HCT116 (cell line): Measurements from ENCODE around the gene DUS3L. TPM values are rescaled to one million over a fixed set of nuclear protein-coding genes. Genes with fewer than 3 reads are reported as not detected.

Experiments used
- ATAC-seq: fragments of 200-7000 bp; cut with Tn5 transposase; 2 replicates; pipeline ENCODE4 v1.9.1; 2020; ENCODE audit warnings: mild to moderate bottlenecking, moderate library complexity
- BruUV-seq: library from RNA; stranded (reverse); fragments of 400-500 nt; replicated peaks from 2 replicates; lab custom pipeline; 2021; lab: Mats Ljungman, UMichigan
- CTCF ChIA-PET: fragments of 300-600 bp; sonication (Branson Sonifier 250); formaldehyde crosslinking; loops from one replicate; lab custom pipeline; 2021; ENCODE audit warnings: antibody characterized with exemption; lab: Charles Lee
- POLR2A ChIA-PET: fragments of 300-600, 350-600 bp; sonication (Branson Sonifier 250); formaldehyde crosslinking; loops from one replicate; lab custom pipeline; 2021; ENCODE audit warnings: antibody characterized with exemption; lab: Charles Lee
- RAD21 ChIA-PET, 2 experiments: fragments of 300-600 bp; sonication (Branson Sonifier 250); formaldehyde crosslinking; loops; one replicate each; lab custom pipeline; 2023; ENCODE audit warnings: low total read pairs in 2 of 2; ENCODE audit not compliant: uncharacterized antibody in 2 of 2, unreplicated experiment in 2 of 2, low non-redundant PET in 1 of 2; lab: Charles Lee
- DNase-seq: peaks from one replicate; pipeline ENCODE4 v3.0.0-alpha.2; 2010; ENCODE audit warnings: low read depth, low spot score
- H2AFZ ChIP-seq: fragments of 200-600 bp; shearing (Covaris generic), sonication (generic); 2 replicates; pipeline ENCODE4 v1.6.1; 2017; ENCODE audit warnings: low read depth, mixed run types, mixed read lengths, antibody characterized with exemption, low read length; ENCODE audit not compliant: poor library complexity, severe bottlenecking
- H3K27ac ChIP-seq: 2 replicates; pipeline ENCODE4 v1.5.1; 2012; ENCODE audit warnings: low read depth, low read length
- H3K27me3 ChIP-seq: fragments of 200-600 bp; sonication (generic); 2 replicates; pipeline ENCODE4 v1.6.1; 2016; ENCODE audit warnings: mixed run types, low read length, mixed read lengths; ENCODE audit not compliant: insufficient read depth
- H3K36me3 ChIP-seq, 2 experiments: fragments of 200-500 bp in 1 of 2; fragments of 200-600 bp in 1 of 2; sonication (Bioruptor generic) in 1 of 2; sonication (generic) in 1 of 2; 2 replicates each; pipeline versions ENCODE4 v1.5.1 to v1.6.1; 2014 to 2016; ENCODE audit warnings: low read length in 2 of 2, inconsistent platforms in 1 of 2, mixed read lengths in 1 of 2, mixed run types in 1 of 2; ENCODE audit not compliant: insufficient read depth in 2 of 2, control insufficient read depth in 1 of 2
- H3K4me1 ChIP-seq, 2 experiments: fragments of 200-600 bp in 1 of 2; sonication (generic) in 1 of 2; 2 replicates each; pipeline versions ENCODE4 v1.5.1 to v1.6.1; 2012 to 2017; ENCODE audit warnings: low read length in 2 of 2, inconsistent platforms in 1 of 2, mild to moderate bottlenecking in 1 of 2, mixed read lengths in 1 of 2, mixed run types in 1 of 2, moderate library complexity in 1 of 2; ENCODE audit not compliant: insufficient read depth in 2 of 2, control insufficient read depth in 1 of 2
- H3K4me2 ChIP-seq: fragments of 200-600 bp; sonication (generic); 2 replicates; pipeline ENCODE4 v1.6.1; 2017; ENCODE audit warnings: mixed run types, low read length, mixed read lengths
- H3K4me3 ChIP-seq, 2 experiments: fragments of 200-600 bp in 1 of 2; sonication (generic) in 1 of 2; replicated peaks in 1 of 2; 2 replicates each; pipeline ENCODE4 v1.5.1; 2011 to 2016; ENCODE audit warnings: low read length in 2 of 2, control low read depth in 1 of 2, low read depth in 1 of 2, mild to moderate bottlenecking in 1 of 2, mixed read lengths in 1 of 2, mixed run types in 1 of 2
- H3K79me2 ChIP-seq: fragments of 200-600 bp; sonication (generic); 2 replicates; pipeline ENCODE4 v1.6.1; 2017; ENCODE audit warnings: mild to moderate bottlenecking, mixed run types, low read length, moderate library complexity, mixed read lengths; ENCODE audit not compliant: insufficient read depth
- H3K9ac ChIP-seq: fragments of 200-600 bp; sonication (generic); 2 replicates; pipeline ENCODE4 v1.6.1; 2016; ENCODE audit warnings: low read length, mixed read lengths
- H3K9me2 ChIP-seq: fragments of 200-600 bp; sonication (generic), shearing (Covaris generic); 2 replicates; pipeline ENCODE4 v1.6.1; 2017; ENCODE audit warnings: mixed run types, mild to moderate bottlenecking, moderate library complexity; ENCODE audit not compliant: insufficient read depth
- H3K9me3 ChIP-seq, 2 experiments: fragments of 200-500 bp in 1 of 2; fragments of 200-600 bp in 1 of 2; sonication (Bioruptor generic) in 1 of 2; sonication (generic) in 1 of 2; 2 replicates each; pipeline ENCODE4 v1.6.1; 2014 to 2017; ENCODE audit warnings: low read length in 2 of 2, mixed read lengths in 2 of 2, inconsistent platforms in 1 of 2, low read depth in 1 of 2, mild to moderate bottlenecking in 1 of 2, mixed run types in 1 of 2, moderate library complexity in 1 of 2; ENCODE audit not compliant: control insufficient read depth in 1 of 2, insufficient read depth in 1 of 2
- H4K20me1 ChIP-seq: fragments of 200-600 bp; sonication (generic), shearing (Covaris generic); 2 replicates; pipeline ENCODE4 v1.6.1; 2017; ENCODE audit warnings: mixed run types, mild to moderate bottlenecking, moderate library complexity; ENCODE audit not compliant: insufficient read depth
- ATF3 ChIP-seq: IDR thresholded peaks from 2 replicates; pipeline ENCODE4 v1.6.1; 2012
- CBX3 ChIP-seq: IDR thresholded peaks from 2 replicates; pipeline ENCODE4 v1.6.1; 2012; ENCODE audit warnings: low read depth
- CEBPB ChIP-seq: IDR thresholded peaks from 2 replicates; pipeline ENCODE4 v1.6.1; 2012; ENCODE audit warnings: low read depth
- EGR1 ChIP-seq: IDR thresholded peaks from 2 replicates; pipeline ENCODE4 v1.6.1; 2012; ENCODE audit warnings: low read depth
- ELF1 ChIP-seq: IDR thresholded peaks from 2 replicates; pipeline ENCODE4 v1.6.1; 2012; ENCODE audit warnings: low read depth, borderline replicate concordance
- EZH2 ChIP-seq: fragments of 200-600 bp; sonication (generic); IDR thresholded peaks from 2 replicates; pipeline ENCODE4 v1.6.1; 2017; ENCODE audit warnings: antibody characterized with exemption, mixed run types
- EZH2phosphoT487 ChIP-seq: fragments of 200-600 bp; IDR thresholded peaks from 2 replicates; pipeline ENCODE4 v1.6.1; 2018; ENCODE audit warnings: antibody characterized with exemption, borderline replicate concordance
- FOSL1 ChIP-seq: IDR thresholded peaks from 2 replicates; pipeline ENCODE4 v1.6.1; 2012; ENCODE audit warnings: low read depth
- JUND ChIP-seq: IDR thresholded peaks from 2 replicates; pipeline ENCODE4 v1.6.1; 2012
- MAX ChIP-seq: IDR thresholded peaks from 2 replicates; pipeline ENCODE4 v1.6.1; 2012
- POLR2A ChIP-seq: IDR thresholded peaks from 2 replicates; pipeline ENCODE4 v1.7.0; 2011; ENCODE audit warnings: borderline replicate concordance; ENCODE audit not compliant: insufficient read depth, insufficient read length; ENCODE audit errors: extremely low read depth
- POLR2AphosphoS5 ChIP-seq: IDR thresholded peaks from 2 replicates; pipeline ENCODE4 v1.6.1; 2011; ENCODE audit warnings: mild to moderate bottlenecking, low read depth, low read length, moderate library complexity
- RAD21 ChIP-seq: IDR thresholded peaks from 2 replicates; pipeline ENCODE4 v1.6.1; 2012; ENCODE audit warnings: low read depth, mild to moderate bottlenecking
- SIN3A ChIP-seq: IDR thresholded peaks from 2 replicates; pipeline ENCODE4 v1.6.1; 2012; ENCODE audit warnings: low read depth
- SP1 ChIP-seq: IDR thresholded peaks from 2 replicates; pipeline ENCODE4 v1.6.1; 2012; ENCODE audit warnings: low read depth
- SRF ChIP-seq: IDR thresholded peaks from 2 replicates; pipeline ENCODE4 v1.6.1; 2012; ENCODE audit warnings: low read depth
- TCF7L2 ChIP-seq: IDR thresholded peaks from 2 replicates; pipeline ENCODE4 v1.7.0; 2011; ENCODE audit warnings: borderline replicate concordance, inconsistent platforms; ENCODE audit not compliant: insufficient read depth, insufficient read length; ENCODE audit errors: extremely low read depth
- YY1 ChIP-seq: IDR thresholded peaks from 2 replicates; pipeline ENCODE4 v1.6.1; 2011; ENCODE audit warnings: low read length, low read depth, moderate library complexity, mild to moderate bottlenecking; ENCODE audit not compliant: insufficient replicate concordance; ENCODE audit errors: extremely low read depth
- ZFX ChIP-seq: fragments of 450-650 bp; IDR thresholded peaks from 2 replicates; pipeline ENCODE4 v1.6.1; 2017
- intact Hi-C: fragments of 100-400 bp; cut with micrococcal nuclease; formaldehyde crosslinking; loops from 2 replicates; pipeline ENCODE4 v1.10.0; 2022
- total RNA-seq: library from RNA; stranded (reverse); gene quantifications from one replicate; pipeline ENCODE4 v1.2.1, GENCODE V29; 2021; ENCODE audit not compliant: unreplicated experiment
- TF ChIP-seq, protein P1 (sequence below), 3 experiments: fragments of 200-600 bp in 1 of 3; sonication (generic) in 1 of 3; IDR thresholded peaks in 2 of 3; conservative IDR thresholded peaks in 1 of 3; 2 replicates each; pipeline ENCODE4 v1.5.1; 2012 to 2017; ENCODE audit warnings: low read depth in 2 of 3, low read length in 2 of 3, antibody characterized with exemption in 1 of 3, borderline replicate concordance in 1 of 3, control low read depth in 1 of 3, mild to moderate bottlenecking in 1 of 3, mixed read lengths in 1 of 3, mixed run types in 1 of 3, moderate library complexity in 1 of 3; ENCODE audit not compliant: insufficient read depth in 1 of 3

The DUS3L gene
- total RNA-seq, 1 experiment from 2014 or later: 78.1 TPM

GRCh38 chr19:5825178-5825577 lies 34.2 kb upstream of the DUS3L start:
- Histone ChIP-seq H2AFZ (no peak overlapping the region), H3K27me3 (no peaks in the 10 kb centered on the region), H3K9me2 (no peaks in the 10 kb centered on the region), H4K20me1 (no peaks in the 10 kb centered on the region), H3K4me2 (no peak overlapping the region), H3K36me3 (no peaks in the 10 kb centered on the region), H3K4me1 (peaks cover 15 to 38% of the 10 kb centered on the region in 2 experiments), H3K9me3 (no peaks in the 10 kb centered on the region), H3K27ac (no peak overlapping the region), H3K79me2 (no peaks in the 10 kb centered on the region), H3K4me3 (no peak overlapping the region), H3K9ac (no peak overlapping the region)
- POLR2A ChIA-PET: no interaction called here
- RAD21 ChIA-PET: no interaction called here
- intact Hi-C loops: no loop called here
- TF ChIP-seq FOSL1: no peak
- no peak for TF ChIP-seq SRF
- TF ChIP-seq POLR2A: no peak
- TF ChIP-seq EZH2: no peak
- TF ChIP-seq SP1: no peak
- TF ChIP-seq CEBPB: no peak
- no peak for TF ChIP-seq SIN3A
- TF ChIP-seq ELF1: no peak
- TF ChIP-seq CBX3: no peak
- no peak for TF ChIP-seq MAX
- TF ChIP-seq EGR1: no peak
- no peak for ATAC-seq
- CTCF ChIA-PET: interaction anchor here (5.1 kb wide), 1 partner anchor 21 kb away, joined by 45 read pairs; the partner anchor contains the start of gene NRTN
- DNase-seq: no peak
- no TSS peak for BruUV-seq

DNA sequence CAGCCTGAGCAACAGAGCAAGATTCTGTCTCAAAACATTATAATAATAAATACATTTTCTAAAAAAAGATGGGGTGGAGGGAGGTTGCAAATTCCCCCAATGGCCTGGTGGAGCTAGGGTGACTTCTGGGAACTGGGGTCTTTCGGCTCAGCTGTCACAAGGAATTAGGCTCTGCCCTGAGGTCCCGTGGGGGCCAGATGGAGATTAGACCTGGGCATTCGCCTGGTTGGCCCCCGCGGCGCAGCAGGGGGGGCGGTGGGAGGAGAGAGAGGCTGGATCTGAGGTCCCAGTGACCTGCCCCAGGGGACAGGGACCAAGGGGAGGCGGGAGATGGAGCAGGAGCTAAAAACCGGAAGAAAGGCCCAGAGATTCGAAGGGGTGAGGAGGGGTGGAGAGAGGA lies 33.8 kb upstream of the DUS3L start:
- BruUV-seq: no TSS peak
- Histone ChIP-seq H2AFZ (no peak overlapping the region), H3K9me3 (no peaks in the 10 kb centered on the region), H3K4me1 (peaks cover 15 to 38% of the 10 kb centered on the region in 2 experiments), H3K4me3 (no peak overlapping the region), H3K27ac (no peak overlapping the region), H4K20me1 (no peaks in the 10 kb centered on the region), H3K27me3 (no peaks in the 10 kb centered on the region), H3K4me2 (no peak overlapping the region), H3K9me2 (no peaks in the 10 kb centered on the region), H3K79me2 (no peaks in the 10 kb centered on the region), H3K9ac (no peak overlapping the region), H3K36me3 (no peaks in the 10 kb centered on the region)
- DNase-seq (no peak), ATAC-seq (no peak)
- ChIA-PET CTCF (interaction anchor here (1.1 to 5.1 kb wide), 2 partner anchors 16 to 21 kb away, joined by 4 to 45 read pairs; partner anchors contain the start of gene NRTN), RAD21 (no interaction called here), POLR2A (no interaction called here)
- intact Hi-C loops: no loop called here
- TF ChIP-seq POLR2A: no peak
- TF ChIP-seq SRF: no peak
- TF ChIP-seq ZFX: no peak
- TF ChIP-seq EGR1: no peak
- TF ChIP-seq CEBPB: no peak
- TF ChIP-seq EZH2phosphoT487: no peak
- no peak for TF ChIP-seq ATF3
- TF ChIP-seq JUND: no peak
- TF ChIP-seq, protein P1, sequence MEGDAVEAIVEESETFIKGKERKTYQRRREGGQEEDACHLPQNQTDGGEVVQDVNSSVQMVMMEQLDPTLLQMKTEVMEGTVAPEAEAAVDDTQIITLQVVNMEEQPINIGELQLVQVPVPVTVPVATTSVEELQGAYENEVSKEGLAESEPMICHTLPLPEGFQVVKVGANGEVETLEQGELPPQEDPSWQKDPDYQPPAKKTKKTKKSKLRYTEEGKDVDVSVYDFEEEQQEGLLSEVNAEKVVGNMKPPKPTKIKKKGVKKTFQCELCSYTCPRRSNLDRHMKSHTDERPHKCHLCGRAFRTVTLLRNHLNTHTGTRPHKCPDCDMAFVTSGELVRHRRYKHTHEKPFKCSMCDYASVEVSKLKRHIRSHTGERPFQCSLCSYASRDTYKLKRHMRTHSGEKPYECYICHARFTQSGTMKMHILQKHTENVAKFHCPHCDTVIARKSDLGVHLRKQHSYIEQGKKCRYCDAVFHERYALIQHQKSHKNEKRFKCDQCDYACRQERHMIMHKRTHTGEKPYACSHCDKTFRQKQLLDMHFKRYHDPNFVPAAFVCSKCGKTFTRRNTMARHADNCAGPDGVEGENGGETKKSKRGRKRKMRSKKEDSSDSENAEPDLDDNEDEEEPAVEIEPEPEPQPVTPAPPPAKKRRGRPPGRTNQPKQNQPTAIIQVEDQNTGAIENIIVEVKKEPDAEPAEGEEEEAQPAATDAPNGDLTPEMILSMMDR (IDR thresholded peaks at IDR 0.05 in 2 of 3, conservative IDR thresholded peaks at IDR 0.05 in 1 of 3; ENCODE audit: borderline replicate concordance in 1 of 3, insufficient read depth in 1 of 3, low read depth in 2 of 3, low read length in 2 of 3): no peak
- no peak for TF ChIP-seq RAD21
- no peak for TF ChIP-seq POLR2AphosphoS5
- no peak for TF ChIP-seq EZH2
- no peak for TF ChIP-seq TCF7L2
- TF ChIP-seq YY1: no peak
